GM12878 (cell line): ENCODE data around the gene PIGZ. TPM values are rescaled to one million over a fixed set of nuclear protein-coding genes. Genes with fewer than 3 reads are reported as not detected.
A peak's percentile ranks its signal among the peaks of the same experiment; 100 is the strongest.

Source experiments
- ATAC-seq: fragments of 200-7000 bp; cut with Tn5 transposase; 3 replicates; pipeline ENCODE4 v1.9.1; 2020; ENCODE audit warnings: mild to moderate bottlenecking, moderate library complexity
- BruUV-seq: library from RNA; stranded (reverse); fragments of 400-500 nt; replicated peaks from 2 replicates; lab custom pipeline; 2021; lab: Mats Ljungman, UMichigan
- CTCF ChIA-PET: fragments of 300-600 bp; sonication (Branson Sonifier 250); formaldehyde crosslinking; extraction: SDS; loops from one replicate; lab custom pipeline; 2021; ENCODE audit warnings: inconsistent platforms; lab: Yijun Ruan, JAX
- POLR2A ChIA-PET: fragments of 350-600 bp; formaldehyde crosslinking; extraction: SDS; loops from one replicate; lab custom pipeline; 2021; ENCODE audit warnings: inconsistent platforms; lab: Charles Lee
- RAD21 ChIA-PET: fragments of 300-600 bp; sonication (Branson Sonifier 250); formaldehyde crosslinking; loops from one replicate; lab custom pipeline; 2023; ENCODE audit warnings: antibody characterized with exemption; ENCODE audit not compliant: unreplicated experiment; lab: Charles Lee
- SMC1A ChIA-PET: fragments of 300-600 bp; sonication (Branson Sonifier 250); formaldehyde crosslinking; loops from one replicate; lab custom pipeline; 2023; ENCODE audit not compliant: unreplicated experiment, uncharacterized antibody; lab: Charles Lee
- DNase-seq: peaks from one replicate; pipeline ENCODE4 v3.0.0-alpha.2; 2011; ENCODE audit warnings: low read depth, low spot score
- FAIRE-seq: peaks from 3 replicates; lab custom pipeline; 2011; peaks lifted over from hg19 to GRCh38; lab: Jason Lieb, UNC
- H2AFZ ChIP-seq: 2 replicates; pipeline ENCODE4 v1.6.0; 2011; ENCODE audit warnings: low read depth, low read length, control low read depth; ENCODE audit not compliant: control insufficient read depth
- H3K27ac ChIP-seq: 2 replicates; pipeline ENCODE4 v1.5.1; 2011; ENCODE audit warnings: control low read depth; ENCODE audit not compliant: control insufficient read depth, insufficient read depth
- H3K27me3 ChIP-seq, 2 experiments: replicated peaks in 1 of 2; 2 replicates each; pipeline versions ENCODE4 v1.6.0 to v1.6.1; 2011; ENCODE audit warnings: low read length in 1 of 2; ENCODE audit not compliant: control insufficient read depth in 2 of 2, insufficient read depth in 2 of 2
- H3K36me3 ChIP-seq, 2 experiments: 2 replicates each; pipeline ENCODE4 v1.5.1; 2011; ENCODE audit warnings: low read length in 1 of 2; ENCODE audit not compliant: control insufficient read depth in 2 of 2, insufficient read depth in 2 of 2
- H3K4me1 ChIP-seq: 2 replicates; pipeline ENCODE4 v1.6.1; 2011; ENCODE audit warnings: mild to moderate bottlenecking, low read length, moderate library complexity, mixed read lengths; ENCODE audit not compliant: control insufficient read depth, insufficient read depth
- H3K4me2 ChIP-seq: 2 replicates; pipeline ENCODE4 v1.6.0; 2011; ENCODE audit warnings: control low read depth; ENCODE audit not compliant: control insufficient read depth, insufficient read depth
- H3K4me3 ChIP-seq: fragments of 200-600 bp; sonication (generic); 2 replicates; pipeline ENCODE4 v1.5.1; 2016
- H3K79me2 ChIP-seq: 2 replicates; pipeline ENCODE4 v1.6.0; 2011; ENCODE audit warnings: low read length; ENCODE audit not compliant: control insufficient read depth, insufficient read depth
- H3K9ac ChIP-seq: 2 replicates; pipeline ENCODE4 v1.8.0; 2011; ENCODE audit warnings: low read length, control low read depth, mixed read lengths; ENCODE audit not compliant: control insufficient read depth, insufficient read depth
- H3K9me3 ChIP-seq: replicated peaks from 3 replicates; pipeline ENCODE4 v1.5.1; 2011; ENCODE audit warnings: mild to moderate bottlenecking, low read length; ENCODE audit not compliant: control insufficient read depth, insufficient read depth
- H4K20me1 ChIP-seq: 2 replicates; pipeline ENCODE4 v1.6.0; 2011; ENCODE audit not compliant: control insufficient read depth, insufficient read depth
- CBX3 ChIP-seq: fragments of 200-600 bp; sonication (generic); IDR thresholded peaks from 2 replicates; pipeline ENCODE4 v1.6.1; 2016; ENCODE audit warnings: low read depth, borderline replicate concordance
- CBX5 ChIP-seq: sonication (generic); IDR thresholded peaks from 2 replicates; pipeline ENCODE4 v1.6.1; 2016; ENCODE audit warnings: low read depth, moderate library complexity, mild to moderate bottlenecking, inconsistent platforms
- DPF2 ChIP-seq: fragments of 450-650 bp; IDR thresholded peaks from 2 replicates; pipeline ENCODE4 v1.6.1; 2017; ENCODE audit warnings: mild to moderate bottlenecking
- E2F8 ChIP-seq: fragments of 450-650 bp; IDR thresholded peaks from 2 replicates; pipeline ENCODE4 v1.6.1; 2018; ENCODE audit warnings: mild to moderate bottlenecking, low read depth, moderate library complexity; ENCODE audit not compliant: partially characterized antibody
- IKZF2 ChIP-seq, 2 experiments: fragments of 450-650 bp; IDR thresholded peaks; 2 replicates each; pipeline ENCODE4 v1.6.1; 2017; ENCODE audit warnings: mild to moderate bottlenecking in 2 of 2, moderate library complexity in 2 of 2
- SPI1 ChIP-seq: IDR thresholded peaks from 2 replicates; pipeline ENCODE4 v1.6.1; 2011; ENCODE audit warnings: low read depth, mild to moderate bottlenecking, low read length, moderate library complexity, borderline replicate concordance; ENCODE audit not compliant: insufficient read depth
- WRNIP1 ChIP-seq: IDR thresholded peaks from 2 replicates; pipeline ENCODE4 v1.6.1; 2011; ENCODE audit warnings: low read depth, low read length, improper control_type of control experiment, borderline replicate concordance
- WGBS: methylation state at CpG from one replicate; pipeline ENCODE4 v1.1.6; 2016; ENCODE audit warnings: low lambda C conversion rate; ENCODE audit not compliant: insufficient replicate concordance, insufficient coverage; ENCODE audit errors: missing lambda C conversion rate; 5-methylcytosine and 5-hydroxymethylcytosine counted together
- in situ Hi-C: fragments of 300-500 bp; cut with MboI; formaldehyde crosslinking; loops from 9 replicates; pipeline ENCODE4 v1.14.3; 2018; ENCODE audit warnings: mixed read lengths
- intact Hi-C: fragments of 100-400 bp; cut with micrococcal nuclease; formaldehyde crosslinking; loops from one replicate; pipeline ENCODE4 v1.14.2; 2022; ENCODE audit not compliant: unreplicated experiment
- polyA plus RNA-seq, 11 experiments: library from polyadenylated mRNA; depleted of rRNA in 4 of 11; unstranded in 6 of 11; stranded (reverse) in 5 of 11; fragments of >200 nt; fragmentation: Nextera tagmentation in 4 of 11; fragmentation: Illumina TruSeq in 1 of 11; extraction: Ambion mirVana in 4 of 11; extraction: Trizol in 1 of 11; gene quantifications; 1 replicate in 1 of 11; 2 replicates in 10 of 11; pipeline versions ENCODE4 v1.2.1 to v1.2.3, GENCODE V29; 2011 to 2016; ENCODE audit warnings: inconsistent platforms in 2 of 11, missing spikeins in 2 of 11, low read depth in 1 of 11
- total RNA-seq, 4 experiments: library from RNA; depleted of rRNA in 3 of 4; stranded (reverse); fragments of >200 nt in 3 of 4; fragmentation: Illumina TruSeq in 1 of 4; extraction: Trizol in 1 of 4; gene quantifications; 2 replicates each; pipeline versions ENCODE4 v1.2.1 to v1.2.3, GENCODE V29; 2013 to 2021

Gene PIGZ
- total and polyA plus RNA-seq, 10 of the 15 experiments (the other 5 are each of a cell fraction or from before 2014, with no cell fraction given): 0.06 to 1.2 (median 0.64) TPM

DNA sequence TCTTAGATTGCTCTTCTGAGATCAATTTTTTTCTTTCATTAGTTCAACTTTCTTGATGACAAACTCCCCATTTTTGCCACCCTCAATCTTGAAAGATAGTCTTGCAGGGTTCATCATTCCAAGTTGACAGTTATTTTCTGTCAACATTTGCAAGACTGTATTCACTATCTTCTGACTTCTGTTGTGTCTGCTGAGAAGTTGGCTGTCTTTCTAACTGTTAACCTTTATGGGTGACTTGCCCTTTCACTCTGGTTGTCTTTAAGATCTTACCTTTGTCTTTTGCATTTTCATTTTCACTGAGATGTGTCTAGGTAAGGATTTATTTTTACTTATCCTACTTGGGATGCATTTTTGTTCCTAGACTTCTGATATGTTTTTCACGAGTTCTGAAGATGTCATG, 14.6 kb upstream of the PIGZ start:
- POLR2A ChIA-PET: no interaction called here

DNA sequence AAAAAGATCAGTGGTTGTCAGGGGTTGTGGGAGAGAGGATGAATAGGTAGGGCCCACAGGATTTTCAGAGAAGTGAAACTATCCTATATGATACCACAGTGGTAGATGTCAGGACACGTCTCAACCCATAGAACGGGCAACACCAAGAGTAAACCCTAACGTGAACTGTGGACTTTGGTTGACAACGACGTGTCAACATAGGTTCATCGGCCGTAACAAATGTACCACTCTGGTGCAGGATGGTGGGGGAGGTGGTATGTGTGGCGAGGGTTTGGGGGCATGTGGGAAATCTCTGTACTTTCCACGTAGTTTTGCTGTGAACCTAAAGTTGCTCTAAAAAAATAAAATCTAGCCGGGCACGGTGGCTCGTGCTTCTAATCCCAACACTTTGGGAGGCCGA, 13.0 kb upstream of the PIGZ start:
- no peak for DNase-seq
- H4K20me1 ChIP-seq: no peaks in the 10 kb centered on the region
- intact Hi-C loops (no loop called here), in situ Hi-C loops (loop anchor here (25.0 kb wide), 1 partner anchor 531 kb away; no protein-coding TSS in a partner anchor)
- no peaks in the 10 kb centered on the region for H3K79me2 ChIP-seq
- BruUV-seq: no TSS peak
- H3K4me1 ChIP-seq: peaks cover 6% of the 10 kb centered on the region
- WGBS: 6% methylated on average over 13 of the region's 13 CpGs
- CTCF ChIA-PET: interaction anchor here (6.4 kb wide), 1 partner anchor 206 kb away, joined by 41 read pairs; no protein-coding TSS in a partner anchor
- no peak for FAIRE-seq
- ATAC-seq: no peak
- POLR2A ChIA-PET: no interaction called here
- no peak overlapping the region for H3K4me2 ChIP-seq
- H3K27ac ChIP-seq: no peak overlapping the region
- peaks cover 6% of the 10 kb centered on the region for H3K9me3 ChIP-seq
- H3K9ac ChIP-seq: no peak overlapping the region
- no peak for TF ChIP-seq E2F8
- 0 out of 2 replicates have a peak, but pooled peaks have one; percentile 17 for TF ChIP-seq SPI1
- 0 out of 4 replicates have a peak, but pooled peaks of 1 of the 2 experiments have one; percentile 1 for TF ChIP-seq IKZF2 (IDR thresholded peaks at IDR 0.05)
- SMC1A ChIA-PET: interaction anchor here (2.7 kb wide), 1 partner anchor 201 kb away, joined by 12 read pairs; no protein-coding TSS in a partner anchor
- H3K4me3 ChIP-seq: no peak overlapping the region
- H3K36me3 ChIP-seq: no peaks in the 10 kb centered on the region
- H2AFZ ChIP-seq: peak overlapping the region; percentile 41
- no peaks in the 10 kb centered on the region for H3K27me3 ChIP-seq
- RAD21 ChIA-PET: no interaction called here

More for the DNA sequence above, 14.6 kb upstream of the PIGZ start:
- CTCF ChIA-PET: interaction anchor here (1.3 to 1.7 kb wide), 2 partner anchors 13 to 205 kb away, joined by 3 to 5 read pairs; no protein-coding TSS in a partner anchor
- SMC1A ChIA-PET: no interaction called here
- no peak overlapping the region for H3K9ac ChIP-seq
- H3K4me3 ChIP-seq: no peak overlapping the region
- no peaks in the 10 kb centered on the region for H4K20me1 ChIP-seq
- RAD21 ChIA-PET: no interaction called here
- 33% methylated on average over 1 of the region's 1 CpG for WGBS
- H3K4me1 ChIP-seq: peaks cover 6% of the 10 kb centered on the region
- H2AFZ ChIP-seq: no peak overlapping the region
- DNase-seq (no peak), FAIRE-seq (no peak), ATAC-seq (no peak)
- H3K79me2 ChIP-seq: no peaks in the 10 kb centered on the region
- peaks cover 6% of the 10 kb centered on the region for H3K9me3 ChIP-seq
- in situ Hi-C loops: loop anchor here (25.0 kb wide), 1 partner anchor 529 kb away; no protein-coding TSS in a partner anchor
- no peaks in the 10 kb centered on the region for H3K27me3 ChIP-seq
- no peak overlapping the region for H3K4me2 ChIP-seq
- no TSS peak for BruUV-seq
- H3K27ac ChIP-seq: no peak overlapping the region
- H3K36me3 ChIP-seq: no peaks in the 10 kb centered on the region
- TF ChIP-seq CBX5 (peak; percentile 87; the same call in 1 of the 2 replicates), WRNIP1 (no peak), CBX3 (no peak), DPF2 (no peak)
- intact Hi-C loops: no loop called here
